HG02610 (cell line): ENCODE measurements around the gene TBX3.

Experiments used
- ATAC-seq: cut with Tn5 transposase; IDR thresholded peaks from one replicate; pipeline ENCODE4 v1.9.1; 2021; ENCODE audit warnings: mild to moderate bottlenecking, moderate library complexity; ENCODE audit not compliant: unreplicated experiment

TBX3 gene

DNA sequence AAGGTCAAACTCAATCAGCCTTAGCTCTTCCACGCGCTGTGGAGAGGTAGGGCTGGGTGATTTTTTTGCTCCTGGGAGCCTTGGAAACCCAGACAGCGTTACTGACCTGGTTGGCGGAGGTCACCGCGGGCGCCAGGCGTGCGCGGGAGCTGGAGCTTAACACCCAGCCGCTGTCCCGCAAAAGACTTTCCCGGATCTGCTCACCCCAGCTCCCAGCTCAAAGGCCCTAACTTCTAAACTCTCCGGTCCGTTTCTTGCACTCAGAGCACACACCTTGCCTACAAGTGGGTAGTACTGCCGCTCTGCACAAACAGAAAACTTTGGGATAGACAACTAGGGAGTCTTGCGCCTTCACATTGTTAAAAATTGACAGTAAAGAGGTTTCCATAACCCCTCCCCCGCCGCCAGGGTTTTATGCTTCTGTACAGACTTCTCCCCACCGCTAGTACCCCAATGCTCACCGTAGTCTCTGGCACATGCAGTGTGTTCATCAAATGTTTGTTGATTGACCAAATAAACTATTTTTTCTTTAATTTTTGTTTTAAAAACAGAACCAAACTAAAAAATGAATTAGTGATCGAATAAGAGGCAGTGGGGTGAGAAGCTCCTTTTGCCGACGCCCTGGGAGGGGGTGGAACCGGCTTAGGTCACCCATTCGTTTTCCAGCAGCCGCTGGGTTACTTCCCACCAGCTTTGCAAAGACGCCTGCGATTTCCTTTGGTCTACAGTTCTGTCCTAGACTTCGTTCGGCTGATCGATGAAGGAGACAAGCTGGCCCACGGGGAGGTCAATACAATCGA is 12.7 kb upstream of the TBX3 start:
- no peak for ATAC-seq

GRCh38 chr12:114695305-114695592 is 11.3 kb upstream of the TBX3 start:
- no peak for ATAC-seq

DNA sequence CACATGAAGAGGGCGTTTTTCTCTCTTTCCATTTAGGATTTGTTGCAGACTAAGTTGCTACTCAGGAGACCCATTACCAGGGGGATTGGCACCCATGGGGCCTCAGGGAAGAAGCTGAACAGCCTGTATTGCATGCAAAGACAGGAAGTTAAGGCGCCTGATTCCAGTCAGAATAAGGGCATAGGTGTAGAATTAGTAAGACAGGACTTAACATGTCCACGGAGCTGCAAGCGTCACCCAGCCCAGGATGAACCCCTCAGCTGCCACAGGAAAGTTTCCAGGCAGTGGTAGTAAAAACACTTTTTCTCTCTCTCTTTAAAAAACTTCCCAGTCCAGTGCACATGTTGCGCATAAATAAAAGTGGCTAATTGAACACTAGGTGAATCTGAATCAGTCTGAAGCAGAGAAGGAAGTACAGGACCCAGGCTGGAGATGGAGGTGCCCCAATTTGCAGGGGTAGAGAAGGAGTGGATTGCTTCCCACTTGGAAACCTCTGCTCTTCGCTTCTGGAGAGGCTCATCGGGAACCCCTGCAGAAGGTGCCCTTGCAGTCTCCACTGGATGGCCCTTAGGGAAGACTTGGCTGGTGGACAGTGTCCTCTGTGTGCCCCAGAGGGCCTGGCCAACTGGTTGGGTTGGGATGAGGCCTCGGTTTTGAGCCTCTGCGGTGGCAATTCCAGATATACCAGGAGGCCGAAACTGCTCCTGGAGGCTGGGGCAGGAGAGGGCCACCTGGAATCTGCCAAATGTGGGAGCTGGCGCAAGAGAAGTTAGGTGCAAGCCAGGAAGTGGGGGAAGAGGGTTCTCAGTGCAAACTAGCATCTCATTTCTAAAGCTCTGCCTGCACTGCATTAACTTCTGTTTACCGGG is 10.7 kb upstream of the TBX3 start:
- ATAC-seq, result no peak

DNA sequence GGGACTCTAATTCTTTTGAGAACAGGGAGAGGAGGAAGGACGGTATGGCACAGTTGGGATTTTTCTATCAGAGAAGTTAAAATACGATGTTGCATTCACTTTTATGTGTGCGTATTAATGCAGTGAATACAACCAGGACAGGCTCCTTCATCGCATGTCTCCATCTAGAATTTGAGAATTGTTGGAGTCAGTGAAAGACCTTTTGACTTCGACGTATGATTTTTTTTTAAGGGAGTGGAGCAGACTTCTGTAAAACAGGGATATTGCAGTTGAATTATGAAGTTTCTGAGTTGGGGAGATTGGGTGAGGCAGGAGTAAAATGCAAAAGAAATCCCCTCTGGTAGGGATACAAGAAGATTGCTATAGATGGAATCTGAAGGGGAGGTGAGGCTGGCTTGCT is 9.6 kb upstream of the TBX3 start:
- ATAC-seq, result no peak

- no peak for ATAC-seq
Measured at GRCh38 chr12:114693059-114693531, 9.1 kb upstream of the TBX3 start.

GRCh38 chr12:114692186-114693058 is 8.4 kb upstream of the TBX3 start:
- no peak for ATAC-seq

DNA sequence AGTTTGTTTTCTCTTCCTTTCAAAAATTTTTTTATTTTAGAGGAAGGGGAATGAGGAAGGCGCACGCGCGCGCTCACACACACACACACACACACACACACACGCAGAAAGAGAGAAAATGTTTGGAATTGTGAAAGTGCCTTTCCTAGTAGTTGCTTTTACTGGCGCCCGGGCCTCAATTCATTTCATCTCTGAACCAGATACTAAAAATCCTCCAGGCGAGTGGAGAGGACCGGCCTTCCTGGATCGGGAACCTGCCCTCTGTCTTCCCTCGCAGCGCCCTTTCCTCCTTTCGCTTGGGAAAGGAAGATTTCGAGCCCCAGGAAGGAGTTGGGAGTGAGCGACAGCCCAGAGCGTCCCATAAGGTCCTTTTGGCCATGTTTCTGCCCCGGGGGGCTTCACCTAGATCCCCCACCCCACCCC is 7.8 kb upstream of the TBX3 start:
- ATAC-seq, result no peak

DNA sequence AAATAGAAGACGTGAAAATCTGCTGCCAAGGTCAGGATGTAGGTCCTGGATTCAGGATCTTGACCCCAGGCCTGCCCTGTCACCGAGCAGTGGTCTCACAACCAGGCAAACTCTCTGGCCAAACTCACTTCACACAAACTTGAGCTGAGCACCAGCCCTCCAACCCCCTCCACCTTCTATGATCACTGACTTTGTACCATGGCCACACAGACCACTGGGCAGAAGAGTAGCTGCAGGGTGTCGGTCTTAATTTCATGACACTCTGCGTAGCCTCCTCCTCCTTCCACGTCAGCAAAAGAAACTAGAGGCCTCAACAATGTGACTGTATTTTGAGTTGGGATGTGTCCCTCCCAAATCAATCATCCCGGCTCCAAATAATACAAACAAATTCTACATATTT is 7.2 kb upstream of the TBX3 start:
- ATAC-seq, result no peak

- ATAC-seq, result no peak
Measured at GRCh38 chr12:114690267-114691135, 6.5 kb upstream of the TBX3 start.

DNA sequence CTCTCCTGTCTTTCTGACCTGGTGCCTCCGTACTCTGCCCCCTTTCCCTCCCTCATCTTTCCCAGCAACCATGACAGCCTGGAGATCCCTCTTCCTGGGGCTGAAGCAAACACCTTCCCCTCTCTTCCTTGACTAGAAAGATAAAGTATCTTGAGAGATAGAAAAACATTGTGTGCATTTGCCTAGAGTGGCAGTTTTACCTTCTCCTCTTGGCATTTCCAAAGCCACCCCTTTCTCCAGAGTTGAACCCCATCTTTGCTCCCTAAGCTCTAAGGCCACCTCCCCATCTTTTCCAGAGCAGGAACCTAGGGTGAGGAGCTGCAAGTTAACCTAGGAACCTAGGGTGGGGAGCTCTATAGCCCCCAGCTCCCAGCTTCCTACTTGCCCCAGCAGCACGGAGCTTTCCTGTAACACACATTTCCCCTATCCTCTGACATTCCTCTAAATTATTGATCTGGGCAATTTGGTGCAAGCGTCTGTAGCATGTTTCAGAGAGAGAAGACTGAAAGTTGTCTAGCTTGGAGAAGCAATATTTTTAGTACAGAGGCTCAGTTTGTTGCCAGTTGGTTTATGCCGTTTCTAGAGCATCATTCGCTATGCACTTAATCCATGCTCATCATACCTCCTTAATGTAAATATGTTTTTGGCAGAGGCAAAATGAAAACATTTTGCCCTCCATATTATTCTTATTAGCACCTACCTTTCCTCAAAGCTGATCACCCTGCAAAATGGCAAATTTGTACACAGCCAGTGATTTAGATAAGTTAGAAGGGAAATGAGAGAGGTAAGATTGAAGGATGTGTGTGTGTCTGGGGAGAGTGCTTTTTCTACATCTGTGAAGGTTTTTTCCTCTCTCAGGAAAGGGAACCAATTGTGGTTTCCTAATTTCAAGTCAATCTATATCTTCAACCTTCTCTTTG is 5.4 kb upstream of the TBX3 start:
- no peak for ATAC-seq

- no peak for ATAC-seq
Measured at GRCh38 chr12:114688256-114688845, 4.4 kb upstream of the TBX3 start.

- ATAC-seq, result no peak
Measured at GRCh38 chr12:114687802-114688201, 3.8 kb upstream of the TBX3 start.

GRCh38 chr12:114686773-114687500 is 3.0 kb upstream of the TBX3 start:
- ATAC-seq, result no peak

DNA sequence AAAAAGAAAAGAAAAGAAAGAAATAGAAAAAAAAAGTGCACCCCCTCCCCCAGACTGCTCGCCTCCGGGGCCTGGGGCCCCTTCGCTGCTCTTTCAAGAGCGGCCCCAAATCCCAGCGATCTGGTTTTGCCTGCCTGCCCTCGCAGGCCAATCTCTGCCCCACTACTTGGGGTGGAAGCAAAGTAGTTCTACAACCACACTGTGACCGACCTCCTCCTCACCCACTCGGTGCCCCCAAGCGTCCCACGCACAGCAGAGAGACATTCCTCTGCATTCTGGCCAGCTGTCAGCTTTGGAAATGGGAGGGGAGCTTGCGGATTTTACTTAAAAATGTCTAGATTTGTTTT is 2.4 kb upstream of the TBX3 start:
- no peak for ATAC-seq

GRCh38 chr12:114685869-114686268 is 1.9 kb upstream of the TBX3 start:
- no peak for ATAC-seq

GRCh38 chr12:114685320-114685781 is 1.4 kb upstream of the TBX3 start:
- ATAC-seq, result no peak

GRCh38 chr12:114684870-114685273 is 897 bp upstream of the TBX3 start:
- ATAC-seq, result no peak

DNA sequence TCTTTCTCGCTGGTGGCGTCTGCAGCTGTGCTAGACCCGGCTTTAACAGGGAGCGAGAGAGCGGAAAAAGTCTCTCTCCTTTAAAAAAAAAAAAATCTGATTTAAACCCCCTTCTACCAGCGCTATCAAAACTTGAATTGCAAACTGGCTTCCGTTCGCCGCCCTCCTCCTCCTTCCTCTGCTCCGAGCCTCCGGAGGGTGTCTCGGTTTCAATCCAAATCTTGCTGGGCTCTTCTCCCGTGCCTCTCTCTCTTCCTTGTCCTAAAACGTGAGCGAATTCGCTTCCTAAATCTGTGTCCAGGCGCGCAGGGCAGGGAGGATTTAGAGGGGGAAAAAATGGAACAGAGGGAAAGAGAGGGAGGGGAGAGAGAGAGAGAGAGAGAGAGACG is 272 bp downstream of the TBX3 start:
- no peak for ATAC-seq
